GM12878 (cell line): Measurements from ENCODE around the gene PRSS56.

Source experiments
- CHD1 ChIP-seq: IDR thresholded peaks from 2 replicates; pipeline ENCODE4 v1.6.1; 2012; ENCODE audit warnings: low read depth, low read length, improper control_type of control experiment
- CREM ChIP-seq: IDR thresholded peaks from 2 replicates; pipeline ENCODE4 v1.6.1; 2014; ENCODE audit warnings: antibody characterized with exemption, low read depth
- CTCF ChIP-seq, 3 experiments: IDR thresholded peaks in 2 of 3; conservative IDR thresholded peaks in 1 of 3; 2 replicates each; pipeline ENCODE4 v1.5.1; 2011; ENCODE audit warnings: low read depth in 3 of 3, low read length in 3 of 3, mild to moderate bottlenecking in 3 of 3, control low read depth in 2 of 3, moderate library complexity in 2 of 3, inconsistent platforms in 1 of 3, mixed read lengths in 1 of 3; ENCODE audit not compliant: control insufficient read depth in 2 of 3, insufficient read depth in 1 of 3; ENCODE audit errors: extremely low read depth in 1 of 3
- EP300 ChIP-seq, 2 experiments: fragments of 150-350 bp in 1 of 2; IDR thresholded peaks; 2 replicates each; pipeline ENCODE4 v1.6.1; 2011 to 2012; ENCODE audit warnings: low read depth in 2 of 2, low read length in 2 of 2, borderline replicate concordance in 1 of 2, improper control_type of control experiment in 1 of 2, inconsistent platforms in 1 of 2; ENCODE audit not compliant: control insufficient read depth in 1 of 2
- POLR2AphosphoS5 ChIP-seq: IDR thresholded peaks from 2 replicates; pipeline ENCODE4 v1.6.1; 2011; ENCODE audit warnings: mild to moderate bottlenecking, low read length, inconsistent platforms
- TBL1XR1 ChIP-seq: IDR thresholded peaks from 2 replicates; pipeline ENCODE4 v1.6.1; 2012; ENCODE audit warnings: low read depth, low read length, improper control_type of control experiment
- ZNF24 ChIP-seq: fragments of 450-650 bp; IDR thresholded peaks from 2 replicates; pipeline ENCODE4 v1.6.1; 2017; ENCODE audit warnings: antibody characterized with exemption, mild to moderate bottlenecking

GRCh38 chr2:232501794-232502390 lies 18.3 kb upstream of the PRSS56 start:
- TF ChIP-seq CTCF (IDR thresholded peaks at IDR 0.05 in 2 of 3, conservative IDR thresholded peaks at IDR 0.05 in 1 of 3; ENCODE audit: control insufficient read depth in 2 of 3, extremely low read depth in 1 of 3, insufficient read depth in 1 of 3, low read depth in 3 of 3, low read length in 3 of 3) (no peak), CHD1 (no peak), POLR2AphosphoS5 (no peak), TBL1XR1 (no peak), ZNF24 (no peak), CREM (no peak), EP300 (IDR thresholded peaks at IDR 0.05; ENCODE audit: borderline replicate concordance in 1 of 2, control insufficient read depth in 1 of 2, low read depth in 2 of 2, low read length in 2 of 2) (no peak)
